ENCODE results near the gene SRSF8.
"Not testable (repeated sequence)": the region's sequence is repeated elsewhere in the genome, so short reads cannot be mapped to it uniquely, and the experiment has no call there.

The SRSF8 gene

DNA sequence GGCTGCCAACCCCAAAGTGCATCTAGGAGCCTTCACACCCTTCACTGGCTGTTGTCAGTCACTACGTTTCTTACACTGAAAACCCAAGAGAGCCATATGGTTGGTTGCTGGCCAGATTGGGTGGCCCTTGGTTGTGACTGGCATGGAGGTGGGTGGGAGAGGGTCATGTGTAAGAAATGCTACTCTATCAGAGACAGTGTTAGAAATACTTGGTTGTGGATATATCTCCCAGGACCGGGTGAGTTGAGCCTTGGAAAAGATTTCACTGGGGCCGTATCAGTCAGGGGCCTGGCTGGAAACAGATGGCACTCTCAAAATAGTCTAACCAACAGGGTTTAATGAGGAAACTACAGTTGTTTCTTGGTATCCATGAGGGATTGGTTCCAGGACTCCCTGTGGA, 38.1 kb downstream of the SRSF8 start:
- no peak overlapping the region for H3K27ac ChIP-seq
- no peak for TF ChIP-seq CTCF (conservative IDR thresholded peaks at IDR 0.05)

GRCh38 chr11:95108159-95108611, 41.5 kb downstream of the SRSF8 start:
- H3K27ac ChIP-seq = no peak overlapping the region
- TF ChIP-seq CTCF (conservative IDR thresholded peaks at IDR 0.05) = no peak

DNA sequence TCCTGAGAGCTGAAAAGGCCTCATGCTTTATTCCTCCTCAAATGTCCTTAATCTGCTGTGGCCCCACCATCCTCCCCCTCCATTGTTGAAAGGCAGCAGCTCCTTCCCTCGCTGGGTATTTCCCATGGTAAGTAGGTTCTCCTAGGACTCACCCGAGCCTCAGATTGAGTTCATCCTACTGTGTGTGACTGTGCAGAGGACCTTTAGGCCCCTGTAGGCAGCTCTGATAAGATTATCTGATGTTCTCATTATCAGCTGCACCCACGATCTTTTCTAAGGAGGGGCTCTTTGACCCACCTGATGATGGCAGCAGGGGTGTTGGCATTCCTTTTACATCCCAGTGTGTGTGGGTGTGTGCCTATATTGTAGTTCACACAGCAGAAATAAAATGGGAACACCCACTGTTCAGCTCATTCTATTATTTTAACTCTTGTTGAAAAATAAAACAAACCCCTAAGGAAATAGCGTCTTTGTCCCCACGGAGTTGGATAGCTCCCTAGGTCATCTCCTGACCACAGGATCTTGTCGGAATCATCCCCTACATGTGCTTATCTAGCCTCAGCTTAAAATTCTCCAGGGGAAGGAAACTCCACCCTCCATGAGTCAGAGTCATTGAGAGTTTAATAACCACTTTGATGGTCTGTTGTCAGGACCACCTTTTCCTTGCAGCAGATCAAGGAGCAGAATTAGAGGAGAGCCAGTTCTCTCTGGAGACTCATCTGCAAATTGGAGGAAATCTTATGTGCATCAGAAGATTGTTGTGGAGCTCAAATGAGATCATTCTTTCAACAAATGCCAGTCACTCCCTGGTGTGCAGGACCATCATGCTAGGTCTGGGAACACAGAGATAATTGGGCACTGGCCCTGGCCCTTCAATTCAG, 42.2 kb downstream of the SRSF8 start:
- no peak overlapping the region for H3K27ac ChIP-seq
- TF ChIP-seq CTCF (conservative IDR thresholded peaks at IDR 0.05) = no peak

- H3K27ac ChIP-seq = not testable (repeated sequence)
Observed at GRCh38 chr11:95111471-95111870, 44.8 kb downstream of the SRSF8 start.

- TF ChIP-seq CTCF (conservative IDR thresholded peaks at IDR 0.05) = no peak
- no peak overlapping the region for H3K27ac ChIP-seq
Observed at GRCh38 chr11:95111923-95112540, 45.3 kb downstream of the SRSF8 start.

DNA sequence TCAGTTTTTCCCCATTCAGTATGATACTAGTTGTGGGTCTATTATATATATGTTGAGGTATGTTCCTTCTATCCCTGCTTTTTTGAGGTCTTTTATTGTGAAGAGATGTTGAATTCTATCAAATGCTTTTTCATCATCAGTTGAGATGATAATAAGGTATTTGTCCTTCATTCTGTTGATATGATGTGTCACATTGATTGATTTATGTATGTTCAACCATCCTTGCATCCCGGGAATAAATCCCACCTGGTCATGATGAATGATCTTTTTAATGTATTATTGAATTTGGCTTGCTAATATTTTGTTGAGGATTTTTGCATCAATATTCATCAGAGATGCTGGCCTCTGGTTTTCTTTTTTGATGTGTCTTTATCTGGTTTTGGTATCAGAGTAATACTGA, 48.9 kb downstream of the SRSF8 start:
- no peak for TF ChIP-seq CTCF (conservative IDR thresholded peaks at IDR 0.05)
- no peak overlapping the region for H3K27ac ChIP-seq

DNA sequence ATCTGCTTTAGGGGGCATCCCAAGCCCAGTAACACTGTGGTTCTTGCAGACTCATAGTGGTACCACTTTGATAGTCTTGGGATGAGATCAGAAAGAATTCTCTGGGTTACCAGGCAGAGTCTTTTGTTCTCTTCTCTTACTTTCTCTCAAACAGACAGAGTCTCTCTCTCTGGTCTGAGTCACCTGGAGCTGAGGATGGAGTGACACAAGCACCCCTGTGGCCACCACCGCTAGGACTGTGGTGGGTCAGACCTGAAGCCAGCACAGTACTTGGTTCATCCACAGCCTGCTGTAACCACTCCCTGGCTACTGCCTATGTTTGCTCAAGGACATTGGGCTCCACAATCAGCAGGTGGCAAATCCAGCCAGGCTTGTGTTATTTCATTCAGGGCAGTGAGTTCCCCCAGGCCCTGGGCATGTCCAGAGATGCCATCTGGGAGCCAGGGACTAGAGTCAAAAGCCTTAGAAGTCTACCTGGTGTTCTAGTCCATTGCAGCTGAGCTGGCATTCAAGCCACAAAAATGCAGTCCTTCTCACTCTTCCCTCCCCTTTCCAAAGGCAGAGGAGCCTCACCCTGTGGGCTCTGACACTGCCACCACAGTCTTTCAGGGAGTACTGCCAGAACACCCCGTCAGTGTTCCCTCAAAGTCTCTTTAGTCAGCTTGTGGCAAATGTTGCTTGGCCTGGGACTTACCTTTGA, 52.8 kb downstream of the SRSF8 start:
- no peak for TF ChIP-seq CTCF (conservative IDR thresholded peaks at IDR 0.05)
- H3K27ac ChIP-seq = no peak overlapping the region

All from VCaP (cell line).